A673 (cell line): ENCODE data around the gene STPG4. TPM values are rescaled to one million over a fixed set of nuclear protein-coding genes. Genes with fewer than 3 reads are reported as not detected.

Source experiments
- BruUV-seq: library from RNA; stranded (reverse); fragments of 400-500 nt; replicated peaks from 2 replicates; lab custom pipeline; 2021; lab: Mats Ljungman, UMichigan
- CTCF ChIA-PET: fragments of 300-600 bp; sonication (Branson Sonifier 250); formaldehyde crosslinking; loops from one replicate; lab custom pipeline; 2022; ENCODE audit warnings: antibody characterized with exemption; lab: Charles Lee
- POLR2A ChIA-PET: fragments of 300-600 bp; sonication (Branson Sonifier 250); formaldehyde crosslinking; loops from one replicate; lab custom pipeline; 2022; ENCODE audit warnings: antibody characterized with exemption; ENCODE audit not compliant: low non-redundant PET; lab: Charles Lee
- DNase-seq: peaks from one replicate; pipeline ENCODE4 v3.0.0-alpha.2; 2015; ENCODE audit warnings: low spot score
- H3K27ac ChIP-seq: fragments of 200-600 bp; sonication (generic); 2 replicates; pipeline ENCODE4 v1.5.1; 2016; ENCODE audit warnings: mixed run types, low read depth, mild to moderate bottlenecking, mixed read lengths, antibody characterized with exemption, low read length; ENCODE audit not compliant: poor library complexity, severe bottlenecking
- H3K27me3 ChIP-seq: fragments of 200-600 bp; sonication (generic); replicated peaks from 2 replicates; pipeline ENCODE4 v1.6.1; 2017; ENCODE audit warnings: mixed run types, low read depth, mild to moderate bottlenecking, mixed read lengths, antibody characterized with exemption, low read length; ENCODE audit not compliant: insufficient read depth, poor library complexity
- H3K36me3 ChIP-seq: fragments of 200-600 bp; sonication (generic); 2 replicates; pipeline ENCODE4 v1.6.1; 2016; ENCODE audit warnings: mixed run types, mild to moderate bottlenecking, mixed read lengths, antibody characterized with exemption, low read length; ENCODE audit not compliant: insufficient read depth, poor library complexity, severe bottlenecking
- H3K4me1 ChIP-seq: fragments of 200-600 bp; sonication (generic); 2 replicates; pipeline ENCODE4 v1.6.1; 2017; ENCODE audit warnings: mixed run types, mild to moderate bottlenecking, mixed read lengths, antibody characterized with exemption, low read length; ENCODE audit not compliant: insufficient read depth, poor library complexity, severe bottlenecking
- H3K4me3 ChIP-seq: fragments of 200-600 bp; sonication (generic); 2 replicates; pipeline ENCODE4 v1.5.1; 2016; ENCODE audit warnings: low read depth, mixed run types, mild to moderate bottlenecking, mixed read lengths, low read length; ENCODE audit not compliant: poor library complexity, severe bottlenecking
- H3K9me3 ChIP-seq: fragments of 200-600 bp; sonication (generic); 2 replicates; pipeline ENCODE4 v1.6.1; 2016; ENCODE audit warnings: mixed run types, low read depth, mild to moderate bottlenecking, mixed read lengths, antibody characterized with exemption, low read length; ENCODE audit not compliant: poor library complexity, severe bottlenecking
- CTCF ChIP-seq: fragments of 300-800, 200-600 bp; sonication (generic); conservative IDR thresholded peaks from 2 replicates; pipeline ENCODE4 v1.5.1; 2017; ENCODE audit warnings: low read depth, mild to moderate bottlenecking, antibody characterized with exemption, low read length, moderate library complexity, mixed read lengths
- EZH2 ChIP-seq: fragments of 200-600 bp; sonication (generic); IDR thresholded peaks from 2 replicates; pipeline ENCODE4 v1.6.1; 2017; ENCODE audit warnings: borderline replicate concordance, low read depth, mild to moderate bottlenecking, mixed read lengths, antibody characterized with exemption, low read length; ENCODE audit not compliant: poor library complexity, severe bottlenecking
- intact Hi-C: fragments of 100-400 bp; cut with micrococcal nuclease; formaldehyde crosslinking; loops from one replicate; pipeline ENCODE4 v1.10.0; 2022; ENCODE audit not compliant: unreplicated experiment
- total RNA-seq: library from RNA; stranded (reverse); gene quantifications from 2 replicates; pipeline ENCODE4 v1.2.3, GENCODE V29; 2021

STPG4 gene
- total RNA-seq, 1 experiment from 2014 or later, result 0.75 TPM

- Histone ChIP-seq H3K27ac (no peak overlapping the region), H3K4me1 (no peaks in the 10 kb centered on the region), H3K27me3 (no peaks in the 10 kb centered on the region), H3K4me3 (no peak overlapping the region), H3K9me3 (no peaks in the 10 kb centered on the region), H3K36me3 (no peaks in the 10 kb centered on the region)
- TF ChIP-seq CTCF (no peak), EZH2 (no peak)
- DNase-seq, result no peak
- CTCF ChIA-PET, result no interaction called here
- no TSS peak for BruUV-seq
- intact Hi-C loops, result no loop called here
- POLR2A ChIA-PET, result no interaction called here
Observed at GRCh38 chr2:47098953-47099352, 56.2 kb downstream of the STPG4 start.

DNA sequence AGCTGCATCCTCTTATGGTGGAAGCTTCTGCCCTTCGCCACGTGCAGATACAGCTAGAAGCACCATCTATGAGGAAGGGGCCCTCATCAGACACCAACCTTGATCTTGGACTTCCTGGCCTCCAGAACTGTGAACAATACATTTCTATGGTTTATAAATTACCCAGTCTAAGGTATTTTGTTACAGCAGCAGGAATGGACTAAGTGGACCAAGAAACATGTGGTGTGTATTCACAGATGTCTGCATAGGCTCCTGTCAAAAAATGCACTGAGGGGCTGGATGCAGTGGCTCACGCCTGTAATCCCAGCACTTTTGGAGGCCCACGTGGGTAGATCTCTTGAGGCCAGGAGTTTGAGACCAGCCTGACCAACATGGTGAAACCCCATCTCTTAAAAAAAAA lies 57.5 kb downstream of the STPG4 start:
- H3K4me1 ChIP-seq, result no peaks in the 10 kb centered on the region
- H3K36me3 ChIP-seq, result no peaks in the 10 kb centered on the region
- CTCF ChIA-PET, result no interaction called here
- BruUV-seq, result no TSS peak
- TF ChIP-seq EZH2 (no peak), CTCF (no peak)
- no peaks in the 10 kb centered on the region for H3K9me3 ChIP-seq
- no peaks in the 10 kb centered on the region for H3K27me3 ChIP-seq
- POLR2A ChIA-PET, result no interaction called here
- no peak overlapping the region for H3K4me3 ChIP-seq
- DNase-seq, result no peak
- H3K27ac ChIP-seq, result no peak overlapping the region
- intact Hi-C loops, result no loop called here

GRCh38 chr2:47096451-47096850 lies 58.7 kb downstream of the STPG4 start:
- Histone ChIP-seq H3K4me1 (no peaks in the 10 kb centered on the region), H3K27ac (no peak overlapping the region), H3K4me3 (no peak overlapping the region), H3K9me3 (no peaks in the 10 kb centered on the region), H3K36me3 (no peaks in the 10 kb centered on the region), H3K27me3 (no peaks in the 10 kb centered on the region)
- CTCF ChIA-PET, result no interaction called here
- POLR2A ChIA-PET, result no interaction called here
- BruUV-seq, result no TSS peak
- no peak for TF ChIP-seq EZH2
- TF ChIP-seq CTCF, result no peak
- DNase-seq, result peak; percentile 29
- intact Hi-C loops, result no loop called here
